GM04504 (cell line): ENCODE measurements around the gene COQ8B.
"Not testable (repeated sequence)": the region's sequence is repeated elsewhere in the genome, so short reads cannot be mapped to it uniquely, and the experiment has no call there.

Source experiments
- DNase-seq: peaks from one replicate; pipeline ENCODE4 v3.0.0-alpha.2; 2012; ENCODE audit warnings: low read depth

COQ8B gene

GRCh38 chr19:40742477-40742876 is 25.8 kb upstream of the COQ8B start:
- DNase-seq, result no peak

- no peak for DNase-seq
Measured at GRCh38 chr19:40741527-40742390, 25.1 kb upstream of the COQ8B start.

GRCh38 chr19:40740747-40741146 is 24.1 kb upstream of the COQ8B start:
- peak; percentile 82 for DNase-seq

GRCh38 chr19:40739871-40740703 is 23.4 kb upstream of the COQ8B start:
- no peak for DNase-seq

- DNase-seq, result no peak
Measured at GRCh38 chr19:40739030-40739839, 22.5 kb upstream of the COQ8B start.

- no peak for DNase-seq
Measured at GRCh38 chr19:40737102-40737644, 20.5 kb upstream of the COQ8B start.

GRCh38 chr19:40736661-40737060 is 20.0 kb upstream of the COQ8B start:
- no peak for DNase-seq

- no peak for DNase-seq
Measured at GRCh38 chr19:40735013-40735771, 18.5 kb upstream of the COQ8B start.

- DNase-seq, result no peak
Measured at GRCh38 chr19:40733149-40733548, 16.5 kb upstream of the COQ8B start.

- DNase-seq, result not testable (repeated sequence)
Measured at GRCh38 chr19:40732304-40732703, 15.6 kb upstream of the COQ8B start.

GRCh38 chr19:40730065-40730464 is 13.4 kb upstream of the COQ8B start:
- DNase-seq, result not testable (repeated sequence)

- DNase-seq, result no peak
Measured at GRCh38 chr19:40726279-40726678, 9.6 kb upstream of the COQ8B start.

GRCh38 chr19:40724855-40725254 is 8.2 kb upstream of the COQ8B start:
- DNase-seq, result no peak

GRCh38 chr19:40724315-40724714 is 7.6 kb upstream of the COQ8B start:
- DNase-seq, result no peak

- DNase-seq, result no peak
Measured at GRCh38 chr19:40723661-40724254, 7.1 kb upstream of the COQ8B start.

GRCh38 chr19:40721936-40722661 is 5.4 kb upstream of the COQ8B start:
- no peak for DNase-seq

- no peak for DNase-seq
Measured at GRCh38 chr19:40721140-40721486, 4.4 kb upstream of the COQ8B start.

GRCh38 chr19:40719414-40719894 is 2.8 kb upstream of the COQ8B start:
- DNase-seq, result no peak

- DNase-seq, result no peak
Measured at GRCh38 chr19:40718774-40719391, 2.2 kb upstream of the COQ8B start.
